ENCODE measurements around the gene BZW1. TPM values are rescaled to one million over a fixed set of nuclear protein-coding genes. Genes with fewer than 3 reads are reported as not detected.

The BZW1 gene
- total RNA-seq, 1 donor from 2014 or later = 232 TPM

- Mint-ChIP-seq H3K36me3 (ENCODE audit: unreplicated experiment) (no peaks in the 10 kb centered on the region), H3K4me3 (ENCODE audit: unreplicated experiment) (no peak overlapping the region), H3K9me3 (ENCODE audit: unreplicated experiment) (no peaks in the 10 kb centered on the region), H3K27me3 (ENCODE audit: unreplicated experiment) (no peaks in the 10 kb centered on the region), H3K4me1 (ENCODE audit: low read depth, unreplicated experiment) (no peaks in the 10 kb centered on the region), H3K27ac (ENCODE audit: unreplicated experiment) (no peak overlapping the region)
- no peak for TF ChIP-seq CTCF (IDR thresholded peaks at IDR 0.05; ENCODE audit: partially characterized antibody, unreplicated experiment)
- no peak for DNase-seq
Observed at GRCh38 chr2:200774920-200775319, 36.8 kb upstream of the BZW1 start.

GRCh38 chr2:200777275-200777674, 34.4 kb upstream of the BZW1 start:
- no peaks in the 10 kb centered on the region for H3K36me3 Mint-ChIP-seq (ENCODE audit: unreplicated experiment)

GRCh38 chr2:200778038-200778437, 33.7 kb upstream of the BZW1 start:
- H3K27ac Mint-ChIP-seq (ENCODE audit: unreplicated experiment) = no peak overlapping the region
- no peak for TF ChIP-seq CTCF (IDR thresholded peaks at IDR 0.05; ENCODE audit: partially characterized antibody, unreplicated experiment)
- no peaks in the 10 kb centered on the region for H3K36me3 Mint-ChIP-seq (ENCODE audit: unreplicated experiment)
- H3K27me3 Mint-ChIP-seq (ENCODE audit: unreplicated experiment) = no peaks in the 10 kb centered on the region
- H3K9me3 Mint-ChIP-seq (ENCODE audit: unreplicated experiment) = no peaks in the 10 kb centered on the region
- no peak overlapping the region for H3K4me3 Mint-ChIP-seq (ENCODE audit: unreplicated experiment)
- no peaks in the 10 kb centered on the region for H3K4me1 Mint-ChIP-seq (ENCODE audit: low read depth, unreplicated experiment)
- DNase-seq = no peak

More at GRCh38 chr2:200777275-200777674, 34.4 kb upstream of the BZW1 start:
- no peaks in the 10 kb centered on the region for H3K27me3 Mint-ChIP-seq (ENCODE audit: unreplicated experiment)
- no peak for TF ChIP-seq CTCF (IDR thresholded peaks at IDR 0.05; ENCODE audit: partially characterized antibody, unreplicated experiment)
- no peaks in the 10 kb centered on the region for H3K4me1 Mint-ChIP-seq (ENCODE audit: low read depth, unreplicated experiment)
- no peak overlapping the region for H3K27ac Mint-ChIP-seq (ENCODE audit: unreplicated experiment)
- DNase-seq = no peak
- no peaks in the 10 kb centered on the region for H3K9me3 Mint-ChIP-seq (ENCODE audit: unreplicated experiment)
- no peak overlapping the region for H3K4me3 Mint-ChIP-seq (ENCODE audit: unreplicated experiment)

GRCh38 chr2:200779214-200779613, 32.5 kb upstream of the BZW1 start:
- no peak overlapping the region for H3K27ac Mint-ChIP-seq (ENCODE audit: unreplicated experiment)
- no peak for TF ChIP-seq CTCF (IDR thresholded peaks at IDR 0.05; ENCODE audit: partially characterized antibody, unreplicated experiment)
- no peaks in the 10 kb centered on the region for H3K36me3 Mint-ChIP-seq (ENCODE audit: unreplicated experiment)
- no peaks in the 10 kb centered on the region for H3K4me1 Mint-ChIP-seq (ENCODE audit: low read depth, unreplicated experiment)
- H3K27me3 Mint-ChIP-seq (ENCODE audit: unreplicated experiment) = no peaks in the 10 kb centered on the region
- DNase-seq = no peak
- no peak overlapping the region for H3K4me3 Mint-ChIP-seq (ENCODE audit: unreplicated experiment)
- no peaks in the 10 kb centered on the region for H3K9me3 Mint-ChIP-seq (ENCODE audit: unreplicated experiment)

GRCh38 chr2:200781616-200782015, 30.1 kb upstream of the BZW1 start:
- Mint-ChIP-seq H3K4me3 (ENCODE audit: unreplicated experiment) (no peak overlapping the region), H3K9me3 (ENCODE audit: unreplicated experiment) (no peaks in the 10 kb centered on the region), H3K27ac (ENCODE audit: unreplicated experiment) (no peak overlapping the region), H3K27me3 (ENCODE audit: unreplicated experiment) (no peaks in the 10 kb centered on the region), H3K4me1 (ENCODE audit: low read depth, unreplicated experiment) (no peaks in the 10 kb centered on the region), H3K36me3 (ENCODE audit: unreplicated experiment) (no peaks in the 10 kb centered on the region)
- no peak for TF ChIP-seq CTCF (IDR thresholded peaks at IDR 0.05; ENCODE audit: partially characterized antibody, unreplicated experiment)
- no peak for DNase-seq

Data from glutamatergic neuron (in vitro differentiated cells).